ENCODE measurements around the gene IL26.

Gene IL26

GRCh38 chr12:68229956-68230355 is 4.3 kb upstream of the IL26 start:
- no peak for DNase-seq (ENCODE audit: low read depth)
- no peak overlapping the region for H3K4me3 ChIP-seq (ENCODE audit: low read depth, low read length)
- TF ChIP-seq, protein P1, sequence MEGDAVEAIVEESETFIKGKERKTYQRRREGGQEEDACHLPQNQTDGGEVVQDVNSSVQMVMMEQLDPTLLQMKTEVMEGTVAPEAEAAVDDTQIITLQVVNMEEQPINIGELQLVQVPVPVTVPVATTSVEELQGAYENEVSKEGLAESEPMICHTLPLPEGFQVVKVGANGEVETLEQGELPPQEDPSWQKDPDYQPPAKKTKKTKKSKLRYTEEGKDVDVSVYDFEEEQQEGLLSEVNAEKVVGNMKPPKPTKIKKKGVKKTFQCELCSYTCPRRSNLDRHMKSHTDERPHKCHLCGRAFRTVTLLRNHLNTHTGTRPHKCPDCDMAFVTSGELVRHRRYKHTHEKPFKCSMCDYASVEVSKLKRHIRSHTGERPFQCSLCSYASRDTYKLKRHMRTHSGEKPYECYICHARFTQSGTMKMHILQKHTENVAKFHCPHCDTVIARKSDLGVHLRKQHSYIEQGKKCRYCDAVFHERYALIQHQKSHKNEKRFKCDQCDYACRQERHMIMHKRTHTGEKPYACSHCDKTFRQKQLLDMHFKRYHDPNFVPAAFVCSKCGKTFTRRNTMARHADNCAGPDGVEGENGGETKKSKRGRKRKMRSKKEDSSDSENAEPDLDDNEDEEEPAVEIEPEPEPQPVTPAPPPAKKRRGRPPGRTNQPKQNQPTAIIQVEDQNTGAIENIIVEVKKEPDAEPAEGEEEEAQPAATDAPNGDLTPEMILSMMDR (IDR thresholded peaks at IDR 0.05; ENCODE audit: control insufficient read depth, extremely low read depth, insufficient read depth) = no peak

- DNase-seq (ENCODE audit: low read depth) = no peak
- H3K4me3 ChIP-seq (ENCODE audit: low read depth, low read length) = no peak overlapping the region
- TF ChIP-seq, protein P1 (IDR thresholded peaks at IDR 0.05; ENCODE audit: control insufficient read depth, extremely low read depth, insufficient read depth) = no peak
Measured at GRCh38 chr12:68227356-68227755, 1.7 kb upstream of the IL26 start.

DNA sequence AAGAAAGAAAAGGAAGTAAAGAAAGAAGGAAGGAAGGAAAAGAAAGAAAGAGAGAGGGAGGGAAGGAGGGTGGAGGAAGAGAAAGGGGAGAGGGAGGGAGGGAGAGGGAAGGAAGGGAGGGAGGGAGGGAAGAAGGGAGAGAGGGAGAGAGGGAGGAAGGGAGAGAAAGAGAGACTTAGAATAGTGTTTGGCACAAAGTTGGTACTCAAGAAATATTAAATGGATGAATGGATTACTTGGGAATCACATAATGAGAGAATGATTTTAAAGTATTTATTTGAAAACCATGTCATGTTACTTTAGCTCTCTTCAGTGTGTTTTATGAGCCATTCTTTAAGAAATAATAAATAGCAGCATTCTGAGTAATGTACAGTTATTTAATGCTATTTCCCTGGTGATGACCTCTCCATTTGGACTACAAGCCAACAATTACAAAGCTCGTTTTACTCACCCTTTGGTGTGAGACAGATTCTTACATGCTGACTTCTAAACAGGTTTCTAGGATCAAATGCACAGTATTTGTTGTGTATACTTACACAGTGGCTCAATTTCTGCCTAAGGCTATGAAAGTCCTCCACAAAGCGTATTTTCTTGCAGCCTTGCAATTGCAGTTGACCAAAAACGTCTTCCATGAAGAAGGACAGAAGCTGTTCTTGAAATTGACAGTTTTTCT is 861 bp downstream of the IL26 start:
- no peak overlapping the region for H3K4me3 ChIP-seq (ENCODE audit: low read depth, low read length)
- no peak for DNase-seq (ENCODE audit: low read depth)
- TF ChIP-seq, protein P1 (IDR thresholded peaks at IDR 0.05; ENCODE audit: control insufficient read depth, extremely low read depth, insufficient read depth) = no peak

GRCh38 chr12:68223067-68223747 is 2.4 kb downstream of the IL26 start:
- DNase-seq (ENCODE audit: low read depth) = peak; percentile 59
- TF ChIP-seq, protein P1 (IDR thresholded peaks at IDR 0.05; ENCODE audit: control insufficient read depth, extremely low read depth, insufficient read depth) = peak; percentile 95
- no peak overlapping the region for H3K4me3 ChIP-seq (ENCODE audit: low read depth, low read length)

DNA sequence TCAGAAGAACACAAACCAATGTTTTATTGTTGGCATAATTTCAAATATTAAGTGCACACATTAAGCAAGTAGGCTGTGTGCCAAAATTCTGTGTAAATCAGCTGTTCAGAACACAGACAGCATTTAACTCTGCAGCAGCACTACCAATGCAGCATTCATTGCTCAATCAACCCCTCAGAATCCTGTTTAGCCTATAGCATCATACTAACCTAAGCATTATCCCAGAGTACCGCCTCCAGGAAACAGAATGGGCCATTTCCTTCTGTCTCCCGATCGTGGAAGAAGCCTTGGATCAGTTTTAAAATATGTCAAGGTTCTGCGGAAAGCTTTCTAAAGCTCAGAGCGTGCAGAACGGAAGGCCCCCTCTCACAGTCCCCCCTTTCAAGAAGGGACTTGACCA is 3.3 kb downstream of the IL26 start:
- TF ChIP-seq, protein P1 (IDR thresholded peaks at IDR 0.05; ENCODE audit: control insufficient read depth, extremely low read depth, insufficient read depth) = no peak
- DNase-seq (ENCODE audit: low read depth) = no peak
- no peak overlapping the region for H3K4me3 ChIP-seq (ENCODE audit: low read depth, low read length)

DNA sequence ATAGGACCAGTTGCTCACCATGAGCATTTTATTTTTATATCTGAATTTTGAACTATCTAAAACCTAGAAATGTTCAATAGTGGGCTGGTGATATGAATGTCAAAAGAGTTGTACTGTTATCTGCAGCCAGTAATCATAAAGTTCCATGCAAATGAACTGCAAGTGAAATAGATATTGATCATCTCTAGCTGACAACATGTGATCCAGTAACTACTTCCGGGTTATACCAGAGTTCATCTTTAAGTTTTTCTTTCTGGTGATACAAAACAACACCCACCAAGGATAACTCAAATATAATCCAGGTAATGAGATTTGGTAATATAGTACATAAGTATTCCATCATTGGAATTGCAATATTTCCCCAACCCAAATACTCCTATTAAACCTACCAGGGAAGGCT is 4.1 kb downstream of the IL26 start:
- H3K4me3 ChIP-seq (ENCODE audit: low read depth, low read length) = no peak overlapping the region
- no peak for DNase-seq (ENCODE audit: low read depth)
- TF ChIP-seq, protein P1 (IDR thresholded peaks at IDR 0.05; ENCODE audit: control insufficient read depth, extremely low read depth, insufficient read depth) = no peak
